GM18858 (cell line): ENCODE results near the gene ENOX1.

Source experiments
- ATAC-seq: cut with Tn5 transposase; IDR thresholded peaks from one replicate; pipeline ENCODE4 v1.9.1; 2021; ENCODE audit not compliant: unreplicated experiment

ENOX1 gene

DNA sequence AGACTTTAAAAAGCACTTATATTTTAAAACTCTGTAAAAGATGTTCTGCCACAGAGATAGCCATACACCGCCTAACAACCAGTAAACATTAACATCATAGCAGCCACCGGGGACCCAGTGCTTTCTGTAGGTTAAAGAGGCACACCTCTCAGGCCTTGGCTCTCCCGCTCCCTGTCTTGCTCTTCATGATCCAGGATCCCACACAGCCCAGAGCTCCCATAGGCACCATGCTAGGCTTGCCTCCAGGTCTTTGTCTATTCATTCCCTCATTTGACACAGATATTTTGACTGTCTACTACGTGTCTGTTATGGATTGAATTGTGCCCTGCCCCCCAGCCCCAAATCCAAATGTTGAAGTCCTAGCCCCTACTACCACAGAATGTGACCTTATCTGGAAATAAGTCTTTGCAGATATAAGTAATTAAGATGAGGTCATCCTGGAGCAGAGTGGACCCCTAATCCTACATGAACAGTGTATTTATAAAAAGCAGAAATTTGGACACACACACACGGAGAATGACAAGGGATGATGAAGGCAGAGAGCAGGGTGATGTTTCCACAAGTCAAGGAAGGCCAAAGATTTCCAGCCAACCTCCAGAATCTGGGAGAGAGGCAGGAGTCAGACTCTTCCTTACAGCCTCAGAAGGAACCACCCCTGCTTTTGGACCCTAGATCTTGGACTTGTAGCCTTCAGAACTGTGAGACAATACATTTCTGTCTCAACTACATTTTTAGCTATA, 490.8 kb downstream of the ENOX1 start:
- ATAC-seq: no peak

DNA sequence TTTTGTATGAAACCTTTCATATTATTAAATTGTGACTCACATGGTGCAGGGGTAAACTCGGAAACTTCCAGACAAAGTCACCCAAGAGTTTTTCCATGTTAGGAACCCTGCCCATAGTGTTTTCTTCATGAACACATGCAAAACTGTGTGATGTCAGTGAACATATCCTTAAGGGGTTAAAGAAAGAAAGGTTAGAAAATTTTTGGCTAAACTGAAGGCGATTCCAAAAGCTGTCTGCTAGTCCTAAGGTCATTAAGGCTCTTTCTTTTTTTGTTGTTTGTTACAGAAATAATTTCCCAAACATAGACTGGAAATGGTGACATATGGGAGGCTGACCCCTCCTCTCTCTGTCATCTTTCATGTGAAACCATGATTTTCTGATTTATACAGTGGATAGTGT, 491.5 kb downstream of the ENOX1 start:
- no peak for ATAC-seq

DNA sequence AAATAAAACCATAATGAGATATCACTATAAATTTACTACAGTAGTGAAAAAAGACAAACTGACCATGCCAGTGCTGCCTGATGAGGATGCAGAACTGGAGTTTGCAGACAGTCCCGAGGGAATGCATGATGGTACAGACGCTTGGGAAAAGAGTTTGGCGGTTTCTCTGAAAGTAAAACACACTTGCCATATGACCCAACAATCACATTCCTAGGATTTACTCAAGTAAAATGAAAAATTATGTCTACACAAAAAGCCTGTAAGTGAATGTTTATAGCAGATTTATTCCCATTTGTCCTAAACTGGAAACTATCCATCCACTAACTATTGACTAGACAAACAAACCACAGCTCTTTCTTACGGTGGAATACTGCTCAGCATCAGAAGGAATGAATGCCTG, 492.4 kb downstream of the ENOX1 start:
- ATAC-seq: no peak

DNA sequence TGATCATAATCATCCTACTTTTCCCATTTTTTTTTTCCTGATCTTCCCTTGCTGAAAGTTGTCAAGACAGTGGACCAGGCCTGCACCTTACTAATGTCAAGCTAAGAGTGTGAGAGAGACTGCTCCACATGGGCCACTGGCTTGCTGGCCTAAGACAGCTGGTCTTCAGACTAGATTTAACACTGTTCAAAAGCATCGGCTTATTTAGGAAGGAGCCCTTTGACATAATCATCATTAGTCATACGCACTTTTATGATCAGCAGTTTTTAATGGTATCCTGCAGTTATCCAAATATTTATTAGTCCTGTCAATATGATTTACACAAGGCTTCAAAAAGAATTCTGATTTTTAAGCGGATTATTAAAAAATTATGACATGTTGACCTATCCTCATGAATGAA, 492.8 kb downstream of the ENOX1 start:
- no peak for ATAC-seq

DNA sequence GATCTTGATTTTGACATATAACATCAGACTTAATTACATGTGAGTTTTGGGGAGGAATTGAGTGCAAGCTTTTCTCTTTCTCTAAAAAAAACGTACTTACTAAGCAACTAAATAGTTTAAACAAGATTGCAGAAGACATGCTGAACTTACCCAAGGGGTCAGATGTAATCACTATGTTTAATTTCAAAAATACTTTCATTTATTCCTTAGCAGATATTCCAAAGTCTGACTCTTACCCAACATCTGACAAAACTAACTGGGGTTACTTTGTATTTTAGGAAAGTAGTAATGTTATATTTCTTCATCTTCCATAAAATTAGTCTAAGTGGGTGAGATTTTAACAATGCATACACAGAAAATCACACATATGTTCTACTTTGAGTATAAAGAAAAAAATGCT, 493.2 kb downstream of the ENOX1 start:
- no peak for ATAC-seq

DNA sequence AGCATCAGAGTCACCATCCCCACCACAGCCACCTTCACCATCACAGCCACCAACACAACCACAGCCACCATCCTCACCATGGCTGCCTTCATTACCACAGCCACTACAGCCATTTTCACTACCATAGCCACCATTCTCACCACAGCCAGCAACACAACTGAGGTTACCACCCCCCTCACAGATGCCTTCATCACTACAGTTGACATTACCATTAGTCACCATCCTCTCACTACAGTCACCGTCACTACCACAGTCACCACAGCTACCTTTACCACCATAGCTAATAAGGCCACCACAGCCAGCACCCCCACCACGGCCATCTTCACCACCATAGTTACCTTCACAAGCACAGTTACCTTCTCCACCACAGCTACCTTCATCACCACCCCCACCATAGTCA, 493.8 kb downstream of the ENOX1 start:
- no peak for ATAC-seq

- no peak for ATAC-seq
Observed at GRCh38 chr13:43291287-43292060, 495.3 kb downstream of the ENOX1 start.

DNA sequence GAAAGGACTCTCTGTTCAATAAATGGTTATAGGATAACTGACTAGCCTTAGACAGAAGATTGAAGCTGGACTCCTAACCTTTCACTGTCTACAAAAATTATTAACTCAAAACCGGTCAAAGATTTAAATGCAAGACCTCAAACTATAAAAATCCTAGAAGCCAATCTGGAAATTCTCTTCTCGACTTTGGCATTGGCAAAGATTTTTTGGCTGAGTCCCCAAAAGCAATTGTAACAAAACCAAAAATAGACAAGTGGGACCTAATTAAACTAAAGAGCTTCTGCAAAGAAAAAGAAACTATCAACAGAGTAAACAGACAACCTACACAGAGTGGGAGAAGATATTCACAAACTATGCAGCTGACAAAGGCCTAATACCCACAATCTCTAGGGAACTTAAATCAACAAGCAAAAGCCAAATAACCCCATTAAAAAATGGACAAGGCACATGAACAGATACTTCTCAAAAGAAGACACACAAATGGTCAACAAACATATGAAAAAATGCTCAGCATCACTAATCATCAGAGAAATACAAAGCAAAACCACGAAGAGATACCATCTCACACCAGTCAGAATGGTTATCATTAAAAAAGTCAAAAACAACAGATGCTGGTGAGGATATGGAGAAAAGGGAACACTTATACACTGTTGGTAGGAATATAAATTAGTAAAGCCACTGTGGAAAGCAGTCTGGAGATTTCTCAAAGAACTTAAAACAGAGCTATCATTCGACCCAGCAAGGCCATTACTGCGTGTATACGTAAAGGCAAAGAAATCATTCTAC, 497.1 kb downstream of the ENOX1 start:
- no peak for ATAC-seq

GRCh38 chr13:43286751-43287150, 500.0 kb downstream of the ENOX1 start:
- no peak for ATAC-seq

GRCh38 chr13:43285933-43286597, 500.7 kb downstream of the ENOX1 start:
- ATAC-seq: no peak

DNA sequence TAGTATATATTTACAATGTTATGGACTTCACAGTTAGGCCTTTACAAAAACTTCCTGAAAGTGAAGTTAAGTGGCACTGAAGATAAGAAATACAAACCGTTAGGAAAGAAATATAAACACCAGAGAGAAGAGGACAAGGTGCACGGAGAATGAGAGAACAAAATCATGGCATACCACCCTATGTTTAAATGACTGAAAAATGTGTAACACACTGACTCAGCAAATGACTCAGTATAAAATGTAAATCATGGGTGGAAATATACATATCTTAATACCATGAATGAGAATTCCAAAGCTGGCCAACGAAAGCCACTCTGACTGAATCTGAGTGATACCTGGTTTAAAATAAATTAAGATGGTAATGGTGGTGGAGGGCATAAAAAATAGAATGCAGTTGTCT, 502.6 kb downstream of the ENOX1 start:
- no peak for ATAC-seq

GRCh38 chr13:43279696-43280095, 507.1 kb downstream of the ENOX1 start:
- ATAC-seq: no peak

DNA sequence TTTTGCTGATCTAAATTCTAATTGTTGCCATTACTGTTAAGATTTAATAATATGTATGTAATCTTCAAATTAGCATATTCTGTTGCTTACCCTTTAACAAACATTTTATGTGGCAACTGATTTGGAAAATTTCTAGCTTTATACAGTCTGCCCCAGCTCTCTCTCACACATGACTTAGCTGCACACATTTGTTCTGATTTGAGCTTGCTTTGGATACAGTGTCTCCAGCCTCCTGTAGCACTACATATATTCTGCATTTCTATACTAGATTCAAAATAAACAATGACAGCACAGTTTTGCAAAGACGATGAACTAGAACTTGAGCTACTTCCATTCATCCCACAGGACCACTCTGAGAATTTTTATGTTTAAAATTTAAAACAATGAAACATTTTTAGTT, 508.6 kb downstream of the ENOX1 start:
- ATAC-seq: no peak

- no peak for ATAC-seq
Observed at GRCh38 chr13:43277142-43277541, 509.6 kb downstream of the ENOX1 start.

- ATAC-seq: no peak
Observed at GRCh38 chr13:43274881-43275280, 511.9 kb downstream of the ENOX1 start.

- ATAC-seq: no peak
Observed at GRCh38 chr13:43273362-43273761, 513.4 kb downstream of the ENOX1 start.

DNA sequence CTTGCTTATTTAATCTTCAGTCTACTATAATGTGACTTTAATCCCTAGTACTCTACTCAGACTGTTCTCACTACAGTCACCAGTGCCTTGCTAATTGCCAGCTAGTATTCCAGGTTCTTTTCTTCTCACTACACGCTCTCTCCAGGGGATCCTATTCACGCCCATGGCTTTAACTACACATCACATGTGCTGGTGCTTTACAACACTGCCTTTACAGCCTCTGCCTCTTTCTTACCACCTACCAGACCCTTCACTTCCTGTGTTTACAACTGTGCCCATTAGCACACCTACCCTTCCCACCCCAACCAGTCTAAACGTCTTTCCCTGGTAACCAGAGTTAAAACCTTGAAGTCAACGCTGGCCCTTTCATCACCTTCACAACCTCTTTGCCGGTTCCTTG, 513.9 kb downstream of the ENOX1 start:
- no peak for ATAC-seq

- ATAC-seq: no peak
Observed at GRCh38 chr13:43271152-43271551, 515.6 kb downstream of the ENOX1 start.

DNA sequence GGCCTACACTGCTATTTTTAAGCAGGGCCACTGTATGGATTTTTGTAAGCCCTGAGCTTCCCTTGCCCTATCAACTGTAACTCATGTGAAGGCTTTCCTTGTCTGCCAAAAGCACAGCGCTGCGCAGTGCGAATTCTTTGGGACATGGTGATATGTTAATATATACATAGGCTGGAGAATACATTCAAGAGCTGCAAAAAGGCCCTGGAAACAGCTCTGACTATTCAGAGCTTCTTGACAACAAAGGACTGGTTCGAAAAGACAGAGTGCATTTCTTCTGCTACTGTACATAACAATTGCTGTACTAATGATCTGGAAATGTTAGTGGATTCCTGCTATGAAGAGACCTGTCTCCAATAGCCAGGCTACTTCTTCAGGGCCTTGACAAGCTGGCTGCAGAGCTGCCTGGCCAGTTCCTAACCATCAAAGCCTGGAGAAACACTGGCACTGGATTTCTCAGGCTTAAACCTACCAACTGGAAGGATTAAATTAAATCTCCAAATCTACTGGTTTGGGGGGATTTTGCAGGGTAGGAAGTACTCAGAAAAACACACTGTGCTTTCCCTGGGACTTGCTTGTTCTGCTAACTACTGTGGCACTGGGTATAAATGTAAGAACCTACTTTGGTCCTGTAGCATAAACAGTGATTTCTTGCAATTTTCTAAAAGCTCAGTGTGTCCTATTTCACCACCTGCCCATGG, 516.5 kb downstream of the ENOX1 start:
- no peak for ATAC-seq

DNA sequence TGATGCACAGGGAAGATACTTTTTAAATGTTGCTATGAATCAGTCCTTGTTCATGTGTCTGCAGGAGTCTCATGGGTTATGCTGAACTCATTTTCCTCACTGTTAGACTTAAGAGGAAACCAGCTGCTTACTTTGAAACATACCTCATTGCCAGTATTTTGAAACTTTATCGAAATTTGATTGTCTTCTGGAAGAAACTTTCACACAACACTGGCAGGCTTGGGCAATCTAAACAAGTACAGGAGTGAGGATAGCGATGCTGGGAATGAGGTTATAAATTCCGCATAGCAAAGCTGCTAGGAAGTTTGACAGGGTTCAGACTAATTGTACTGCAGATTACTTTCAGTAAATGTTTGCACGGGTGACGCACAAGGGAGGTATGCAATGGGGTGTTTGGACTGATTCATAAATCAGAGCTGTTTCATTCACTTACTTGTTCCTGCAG, 517.7 kb downstream of the ENOX1 start:
- ATAC-seq: no peak

DNA sequence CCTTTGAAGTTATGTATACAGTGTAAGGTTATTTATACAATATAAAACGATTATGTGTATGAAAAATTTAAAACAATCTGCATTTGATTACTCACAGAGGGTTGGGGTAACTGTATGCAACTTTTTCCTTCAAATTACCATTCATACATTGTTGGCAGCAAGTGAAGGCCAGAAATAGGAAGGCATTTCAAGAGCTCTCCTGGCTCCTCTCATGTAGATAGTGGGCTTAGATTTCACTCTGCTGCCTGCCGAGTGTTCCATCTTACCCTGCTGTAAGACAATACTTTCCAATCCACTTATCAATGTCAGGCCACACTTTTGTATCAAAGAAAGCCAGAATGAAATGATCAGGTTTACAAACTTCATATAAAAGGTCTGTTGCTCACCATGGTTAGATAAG, 518.1 kb downstream of the ENOX1 start:
- no peak for ATAC-seq
